Measurements from ENCODE around the gene HBM. TPM values are rescaled to one million over a fixed set of nuclear protein-coding genes. Genes with fewer than 3 reads are reported as not detected.

The HBM gene
- total RNA-seq, 1 experiment from 2014 or later: not detected

GRCh38 chr16:191831-192230 is 26.1 kb downstream of the HBM start:
- BruUV-seq (replicated peaks): no TSS peak
- no peaks in the 10 kb centered on the region for H3K27me3 ChIP-seq (ENCODE audit: control insufficient read depth, insufficient read depth, low read length)
- H3K9me3 ChIP-seq (ENCODE audit: control insufficient read depth, insufficient read depth, low read depth, low read length): no peaks in the 10 kb centered on the region
- intact Hi-C loops (cut with micrococcal nuclease; ENCODE audit: unreplicated experiment) (no loop called here), in situ Hi-C loops (cut with HindIII; ENCODE audit: low pct_unique_long_range_greater_than_20kb, low sequenced_read_pairs) (no loop called here)
- H3K4me3 ChIP-seq (ENCODE audit: low read depth in 2 of 2, low read length in 2 of 2): no peak overlapping the region
- ATAC-seq (no peak), DNase-seq (ENCODE audit: low read depth, low spot score) (no peak)
- POLR2A ChIA-PET: no interaction called here
- no peak overlapping the region for H3K27ac ChIP-seq (ENCODE audit: low read length)
- no peaks in the 10 kb centered on the region for H3K4me1 ChIP-seq (ENCODE audit: control insufficient read depth, insufficient read depth, low read length)
- CTCF ChIA-PET: interaction anchor here (0.7 kb wide), 1 partner anchor 86 kb away, joined by 10 read pairs; no protein-coding TSS in a partner anchor
- TF ChIP-seq POLR2AphosphoS5 (IDR thresholded peaks at IDR 0.05; ENCODE audit: low read depth, low read length) (no peak), SIN3A (IDR thresholded peaks at IDR 0.05; ENCODE audit: borderline replicate concordance, insufficient read depth, low read depth, low read length) (no peak), TCF7L2 (IDR thresholded peaks at IDR 0.05; ENCODE audit: low read depth, low read length) (no peak), CTCF (IDR thresholded peaks at IDR 0.05) (no peak)
- TF ChIP-seq, protein P1, sequence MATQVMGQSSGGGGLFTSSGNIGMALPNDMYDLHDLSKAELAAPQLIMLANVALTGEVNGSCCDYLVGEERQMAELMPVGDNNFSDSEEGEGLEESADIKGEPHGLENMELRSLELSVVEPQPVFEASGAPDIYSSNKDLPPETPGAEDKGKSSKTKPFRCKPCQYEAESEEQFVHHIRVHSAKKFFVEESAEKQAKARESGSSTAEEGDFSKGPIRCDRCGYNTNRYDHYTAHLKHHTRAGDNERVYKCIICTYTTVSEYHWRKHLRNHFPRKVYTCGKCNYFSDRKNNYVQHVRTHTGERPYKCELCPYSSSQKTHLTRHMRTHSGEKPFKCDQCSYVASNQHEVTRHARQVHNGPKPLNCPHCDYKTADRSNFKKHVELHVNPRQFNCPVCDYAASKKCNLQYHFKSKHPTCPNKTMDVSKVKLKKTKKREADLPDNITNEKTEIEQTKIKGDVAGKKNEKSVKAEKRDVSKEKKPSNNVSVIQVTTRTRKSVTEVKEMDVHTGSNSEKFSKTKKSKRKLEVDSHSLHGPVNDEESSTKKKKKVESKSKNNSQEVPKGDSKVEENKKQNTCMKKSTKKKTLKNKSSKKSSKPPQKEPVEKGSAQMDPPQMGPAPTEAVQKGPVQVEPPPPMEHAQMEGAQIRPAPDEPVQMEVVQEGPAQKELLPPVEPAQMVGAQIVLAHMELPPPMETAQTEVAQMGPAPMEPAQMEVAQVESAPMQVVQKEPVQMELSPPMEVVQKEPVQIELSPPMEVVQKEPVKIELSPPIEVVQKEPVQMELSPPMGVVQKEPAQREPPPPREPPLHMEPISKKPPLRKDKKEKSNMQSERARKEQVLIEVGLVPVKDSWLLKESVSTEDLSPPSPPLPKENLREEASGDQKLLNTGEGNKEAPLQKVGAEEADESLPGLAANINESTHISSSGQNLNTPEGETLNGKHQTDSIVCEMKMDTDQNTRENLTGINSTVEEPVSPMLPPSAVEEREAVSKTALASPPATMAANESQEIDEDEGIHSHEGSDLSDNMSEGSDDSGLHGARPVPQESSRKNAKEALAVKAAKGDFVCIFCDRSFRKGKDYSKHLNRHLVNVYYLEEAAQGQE (IDR thresholded peaks at IDR 0.05; ENCODE audit: insufficient read depth in 1 of 2, low read depth in 2 of 2, low read length in 1 of 2): no peak
- peaks cover 21% of the 10 kb centered on the region for H3K36me3 ChIP-seq (ENCODE audit: control insufficient read depth, insufficient read depth, low read length)

- Histone ChIP-seq H3K4me1 (ENCODE audit: control insufficient read depth, insufficient read depth, low read length) (no peaks in the 10 kb centered on the region), H3K27ac (ENCODE audit: low read length) (no peak overlapping the region), H3K9me3 (ENCODE audit: control insufficient read depth, insufficient read depth, low read depth, low read length) (no peaks in the 10 kb centered on the region), H3K4me3 (ENCODE audit: low read depth in 2 of 2, low read length in 2 of 2) (no peak overlapping the region), H3K36me3 (ENCODE audit: control insufficient read depth, insufficient read depth, low read length) (peaks cover 24% of the 10 kb centered on the region), H3K27me3 (ENCODE audit: control insufficient read depth, insufficient read depth, low read length) (no peaks in the 10 kb centered on the region)
- ChIA-PET CTCF (no interaction called here), POLR2A (no interaction called here)
- DNase-seq (ENCODE audit: low read depth, low spot score) (no peak), ATAC-seq (no peak)
- in situ Hi-C loops (cut with HindIII; ENCODE audit: low pct_unique_long_range_greater_than_20kb, low sequenced_read_pairs) (no loop called here), intact Hi-C loops (cut with micrococcal nuclease; ENCODE audit: unreplicated experiment) (no loop called here)
- BruUV-seq (replicated peaks): no TSS peak
- no peak for TF ChIP-seq CTCF (IDR thresholded peaks at IDR 0.05)
- TF ChIP-seq POLR2AphosphoS5 (IDR thresholded peaks at IDR 0.05; ENCODE audit: low read depth, low read length): no peak
- TF ChIP-seq SIN3A (IDR thresholded peaks at IDR 0.05; ENCODE audit: borderline replicate concordance, insufficient read depth, low read depth, low read length): no peak
- TF ChIP-seq TCF7L2 (IDR thresholded peaks at IDR 0.05; ENCODE audit: low read depth, low read length): no peak
- TF ChIP-seq, protein P1 (IDR thresholded peaks at IDR 0.05; ENCODE audit: insufficient read depth in 1 of 2, low read depth in 2 of 2, low read length in 1 of 2): no peak
These were observed 26.9 kb downstream of the HBM start for GRCh38 chr16:192686-193085.
